ENCODE measurements around the gene SRRM4.
"Not testable (repeated sequence)": the region's sequence is repeated elsewhere in the genome, so short reads cannot be mapped to it uniquely, and the experiment has no call there.

The SRRM4 gene

GRCh38 chr12:119011231-119011630 lies 29.9 kb downstream of the SRRM4 start:
- DNase-seq = peak; percentile 26

DNA sequence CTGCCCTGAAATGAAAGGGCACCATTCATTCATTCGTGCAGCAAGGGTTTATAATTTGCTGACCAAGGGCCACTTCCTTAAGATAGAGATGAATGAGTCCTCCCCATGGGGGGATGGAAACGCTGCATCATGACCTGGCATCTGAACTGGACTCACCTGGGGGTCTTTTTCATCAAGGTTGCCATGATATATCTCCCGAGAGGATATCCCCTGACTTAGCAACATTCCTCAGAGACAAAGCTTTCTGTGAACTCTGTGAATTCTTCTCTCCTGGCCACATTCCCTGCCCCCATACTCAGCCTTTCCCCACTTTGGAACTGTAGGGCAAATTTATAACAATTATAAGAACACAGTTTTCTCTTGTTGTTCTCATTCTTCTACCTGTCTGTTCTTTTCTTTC lies 30.8 kb downstream of the SRRM4 start:
- no peak for DNase-seq

DNA sequence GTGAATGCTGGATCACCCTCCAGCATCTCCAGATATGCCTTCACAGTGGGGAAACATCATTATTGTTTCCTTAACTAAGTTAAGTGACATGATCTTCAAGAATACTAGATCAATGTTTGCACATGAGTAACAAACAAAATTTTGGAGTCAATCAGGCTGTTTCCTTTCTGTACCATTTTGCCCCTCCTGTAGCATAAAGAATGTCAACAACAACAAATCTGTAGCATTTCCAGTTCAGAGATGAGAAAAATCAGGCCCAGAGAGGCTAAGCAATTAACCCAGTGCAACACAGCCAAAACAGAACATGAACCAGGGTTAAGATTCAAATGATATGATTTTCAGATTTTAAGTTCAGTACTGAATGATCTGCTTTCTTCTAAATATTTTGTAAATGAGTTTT lies 31.7 kb downstream of the SRRM4 start:
- no peak for DNase-seq

DNA sequence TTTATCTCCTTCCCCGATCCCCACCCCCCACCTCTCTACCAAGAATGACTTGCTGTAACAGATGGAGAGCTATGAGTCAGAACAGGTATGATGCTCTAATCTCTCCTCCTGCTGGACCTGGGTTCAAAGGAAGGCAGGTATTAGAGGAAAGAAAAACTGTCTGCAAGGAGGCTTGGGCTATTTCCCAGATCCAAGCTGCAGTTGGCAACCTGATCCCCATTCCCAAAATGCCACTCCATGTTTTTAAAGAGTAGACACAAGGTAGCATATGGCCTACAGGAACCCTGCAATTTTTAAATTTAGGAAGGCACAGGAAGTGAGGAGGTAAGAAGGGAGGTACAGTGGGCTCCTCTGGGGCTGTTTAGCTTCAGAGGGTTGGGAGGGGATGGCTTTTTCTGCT lies 33.0 kb downstream of the SRRM4 start:
- DNase-seq = no peak

DNA sequence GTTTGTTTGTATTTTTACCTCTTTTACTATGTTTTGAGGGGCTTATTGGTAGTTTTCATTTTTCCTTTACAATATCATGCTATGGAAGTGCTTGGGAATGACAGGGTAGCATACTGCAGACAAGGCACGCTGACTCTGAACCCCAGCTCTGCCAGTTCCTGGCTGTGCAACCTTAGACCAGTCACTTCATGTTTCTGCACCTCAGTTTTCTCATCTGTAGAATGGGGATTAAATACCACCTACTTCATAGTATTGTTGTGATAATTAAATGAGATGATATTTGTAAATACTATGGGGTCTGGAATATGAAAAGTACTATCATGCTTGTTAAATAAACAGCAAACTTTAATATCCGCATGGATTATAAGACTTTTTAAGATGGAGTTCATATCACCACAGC lies 35.4 kb downstream of the SRRM4 start:
- no peak for DNase-seq

DNA sequence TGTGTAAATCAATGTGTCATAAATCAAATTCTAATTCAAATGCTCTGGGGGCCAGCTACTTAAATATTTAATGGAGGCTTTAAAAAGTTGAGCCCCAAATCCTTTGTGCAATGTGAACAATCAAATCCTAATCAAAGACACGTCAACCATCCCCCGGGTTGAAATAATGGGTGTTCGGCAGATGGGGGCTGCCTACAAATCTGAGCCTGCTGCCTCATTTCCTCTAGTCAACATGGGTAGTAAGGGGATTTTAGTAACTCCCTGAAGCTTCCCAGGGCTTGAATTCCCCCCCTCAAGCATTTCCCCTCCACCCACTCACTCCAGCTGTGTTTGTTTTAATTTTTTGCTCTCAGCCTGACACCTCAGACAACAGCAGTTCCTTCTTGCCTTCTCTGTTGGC lies 37.8 kb downstream of the SRRM4 start:
- peak; percentile 51 for DNase-seq

GRCh38 chr12:119020406-119021360 lies 39.3 kb downstream of the SRRM4 start:
- DNase-seq = peak; percentile 6

DNA sequence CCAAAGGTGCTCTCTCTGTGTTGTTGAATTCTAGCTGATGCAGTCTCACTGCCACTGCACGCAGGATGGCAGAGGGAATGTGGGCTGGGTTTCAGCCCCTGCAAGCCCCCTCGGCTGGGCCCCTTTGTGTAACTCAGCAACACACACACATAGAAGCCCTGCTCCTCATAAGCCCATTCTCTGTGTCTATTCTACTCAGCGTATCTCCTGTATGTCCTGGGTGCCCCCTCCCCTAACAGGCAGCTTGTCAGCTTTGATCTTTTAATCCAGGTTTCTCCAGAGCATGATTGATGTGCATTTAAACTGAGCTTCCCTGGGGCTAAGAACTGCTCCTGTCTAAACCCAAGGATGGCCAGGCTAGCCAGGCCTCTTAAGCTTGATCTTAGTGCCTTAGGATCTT lies 43.0 kb downstream of the SRRM4 start:
- DNase-seq = no peak

- DNase-seq = no peak
Observed at GRCh38 chr12:119025786-119026185, 44.4 kb downstream of the SRRM4 start.

DNA sequence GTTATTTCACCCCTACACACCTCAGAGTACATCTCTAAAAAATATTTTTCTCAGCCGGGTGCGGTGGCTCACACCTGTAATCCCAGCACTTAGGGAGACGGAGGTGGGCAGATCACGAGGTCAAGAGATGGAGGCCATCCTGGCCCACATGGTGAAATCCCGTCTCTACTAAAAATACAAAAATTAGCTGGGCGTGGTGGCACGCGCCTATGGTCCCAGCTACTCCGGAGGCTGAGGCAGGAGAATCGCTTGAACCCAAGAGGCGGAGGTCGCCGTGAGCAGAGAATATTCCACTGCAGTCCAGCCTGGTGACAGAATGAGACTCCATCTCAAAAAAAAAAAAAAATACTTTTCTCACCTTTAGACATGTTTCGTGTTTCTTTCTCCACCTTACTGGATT lies 52.0 kb downstream of the SRRM4 start:
- not testable (repeated sequence) for DNase-seq

DNA sequence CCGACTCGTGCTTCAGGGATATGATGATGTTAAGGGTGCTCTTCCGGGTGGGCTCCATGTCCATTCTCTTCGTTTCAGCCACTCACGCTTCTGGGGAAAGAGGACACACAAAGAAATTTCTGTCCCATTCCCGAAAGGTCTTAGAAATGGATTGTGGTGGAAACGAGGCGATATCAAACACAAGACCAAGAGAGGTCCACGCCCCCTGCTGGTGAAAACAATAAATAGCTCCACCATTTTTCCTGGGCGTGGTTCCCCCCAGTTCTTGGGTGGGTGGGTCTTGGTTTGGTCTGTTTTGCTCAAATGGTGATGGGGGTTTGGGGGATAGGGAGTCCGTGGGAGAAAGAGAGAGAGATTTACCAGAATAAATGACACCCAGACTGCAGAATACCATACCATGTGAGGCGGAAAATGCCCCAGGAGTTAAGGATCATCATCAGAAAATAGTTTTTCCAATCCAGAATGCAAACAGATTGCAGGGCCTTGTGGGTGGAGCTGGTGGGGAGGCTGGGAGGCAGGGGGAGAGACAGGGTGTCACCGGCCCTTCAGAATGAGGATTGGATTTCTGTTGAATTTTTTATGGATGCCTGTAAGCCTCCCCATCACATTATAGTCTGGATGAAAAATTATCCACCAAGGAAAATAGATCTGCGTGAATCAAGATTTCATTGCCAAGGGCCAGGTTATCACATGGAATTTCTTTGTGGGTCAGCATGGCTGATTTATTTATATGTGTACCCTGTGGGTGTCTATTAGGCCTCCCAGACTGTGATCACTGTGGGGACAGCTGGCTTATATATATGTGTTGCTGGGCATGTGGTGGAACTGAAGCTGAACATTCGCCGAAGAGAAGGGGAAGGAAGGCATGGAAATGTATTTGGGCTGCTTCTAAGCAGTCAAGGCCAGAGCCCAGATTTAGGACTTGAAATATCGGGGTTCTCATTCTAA lies 55.8 kb downstream of the SRRM4 start:
- DNase-seq = peak; percentile 66

DNA sequence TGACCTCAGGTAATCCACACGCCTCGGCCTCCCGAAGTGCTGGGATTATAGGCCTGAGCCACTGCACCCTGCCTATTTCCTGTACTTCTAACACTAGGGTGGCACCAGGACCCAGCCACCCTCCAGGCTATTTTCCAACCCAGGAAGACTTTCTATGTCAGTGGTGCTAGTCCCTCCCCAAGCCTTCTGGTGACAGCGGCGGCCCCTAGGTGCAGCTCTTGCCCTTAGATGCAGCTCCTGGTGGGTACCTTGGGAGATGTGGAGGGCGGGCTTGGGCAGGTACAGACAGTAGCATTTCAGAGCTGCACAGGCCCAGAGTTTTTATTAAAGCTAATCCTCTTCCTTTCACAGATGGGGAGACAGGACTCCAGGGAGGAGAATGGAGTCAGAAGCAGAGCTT lies 62.8 kb downstream of the SRRM4 start:
- DNase-seq = no peak

GRCh38 chr12:119047641-119048040 lies 66.3 kb downstream of the SRRM4 start:
- DNase-seq = no peak

- DNase-seq = no peak
Observed at GRCh38 chr12:119050663-119051062, 69.3 kb downstream of the SRRM4 start.

GRCh38 chr12:119051474-119051873 lies 70.1 kb downstream of the SRRM4 start:
- DNase-seq = no peak

- no peak for DNase-seq
Observed at GRCh38 chr12:119052001-119052400, 70.7 kb downstream of the SRRM4 start.

- DNase-seq = no peak
Observed at GRCh38 chr12:119055977-119056376, 74.6 kb downstream of the SRRM4 start.

- DNase-seq = no peak
Observed at GRCh38 chr12:119060847-119061796, 79.8 kb downstream of the SRRM4 start.

GRCh38 chr12:119068129-119068856 lies 87.0 kb downstream of the SRRM4 start:
- peak; percentile 42 for DNase-seq

DNA sequence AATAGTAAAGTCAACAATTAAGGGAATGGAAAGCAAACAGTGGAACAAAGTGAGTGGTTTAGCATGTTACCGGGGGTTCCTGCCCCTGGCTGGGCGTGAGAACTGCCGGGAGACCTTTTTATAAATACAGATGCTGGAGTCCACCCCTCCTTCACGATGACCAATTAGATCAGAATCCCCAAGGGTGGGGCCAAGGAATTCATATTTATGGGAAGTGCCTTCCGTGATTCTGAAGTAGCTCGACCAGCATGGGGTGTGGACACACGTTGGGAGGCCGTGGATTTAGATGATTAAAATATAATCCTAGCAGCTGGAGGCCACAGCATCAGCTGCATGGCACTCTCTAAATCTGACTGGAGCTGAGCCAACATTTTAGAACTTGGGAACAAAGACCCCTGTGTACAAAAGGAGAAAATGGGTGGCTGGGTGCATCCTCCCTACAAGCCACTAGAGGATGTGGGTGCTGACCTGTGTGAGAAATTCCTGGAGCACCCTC lies 87.9 kb downstream of the SRRM4 start:
- DNase-seq = peak; percentile 92

- DNase-seq = no peak
Observed at GRCh38 chr12:119071176-119071575, 89.8 kb downstream of the SRRM4 start.
